HepG2 (cell line): ENCODE measurements around the gene MAP2K7. TPM values are rescaled to one million over a fixed set of nuclear protein-coding genes. Genes with fewer than 3 reads are reported as not detected.

Experiments used
- ADNP ChIP-seq: sonication (generic); formaldehyde crosslinking; IDR thresholded peaks from 2 replicates; pipeline ENCODE4 v1.4.0; 2020; ENCODE audit warnings: missing genetic modification reagents
- AGO1 ChIP-seq: fragments of 200-400 bp; formaldehyde crosslinking; IDR thresholded peaks from 2 replicates; pipeline ENCODE4 v1.6.1; 2017; ENCODE audit warnings: mild to moderate bottlenecking, low read depth, low read length, moderate library complexity; ENCODE audit not compliant: poor library complexity, severe bottlenecking
- GTF3A ChIP-seq: sonication (generic); formaldehyde crosslinking; conservative IDR thresholded peaks from 2 replicates; pipeline ENCODE4 v1.4.0; 2020; ENCODE audit warnings: mild to moderate bottlenecking, missing genetic modification reagents
- HMGA1 ChIP-seq: sonication (generic); formaldehyde crosslinking; conservative IDR thresholded peaks from 2 replicates; pipeline ENCODE4 v1.4.0; 2020; ENCODE audit warnings: missing genetic modification reagents
- HNF1A ChIP-seq, 2 experiments: sonication (generic) in 1 of 2; formaldehyde crosslinking in 1 of 2; IDR thresholded peaks; 2 replicates each; pipeline versions ENCODE4 v1.4.0 to v1.6.1; 2016 to 2020; ENCODE audit warnings: borderline replicate concordance in 1 of 2, low read depth in 1 of 2, mild to moderate bottlenecking in 1 of 2, missing genetic modification reagents in 1 of 2
- KDM2A ChIP-seq: sonication (generic); formaldehyde crosslinking; IDR thresholded peaks from 2 replicates; pipeline ENCODE4 v1.4.0; 2020; ENCODE audit warnings: low read depth, missing genetic modification reagents, borderline replicate concordance
- MYPOP ChIP-seq: sonication (generic); formaldehyde crosslinking; IDR thresholded peaks from 2 replicates; pipeline ENCODE4 v1.8.1; 2023; ENCODE audit warnings: mild to moderate bottlenecking, moderate library complexity, missing genetic modification reagents
- PRDM10 ChIP-seq: sonication (generic); formaldehyde crosslinking; IDR thresholded peaks from 2 replicates; pipeline ENCODE4 v1.4.0; 2020; ENCODE audit warnings: low read depth, missing genetic modification reagents
- TIGD3 ChIP-seq: sonication (generic); formaldehyde crosslinking; IDR thresholded peaks from 2 replicates; pipeline ENCODE4 v1.5.1; 2020; ENCODE audit warnings: mild to moderate bottlenecking, missing genetic modification reagents, borderline replicate concordance
- WIZ ChIP-seq: sonication (generic); formaldehyde crosslinking; IDR thresholded peaks from 2 replicates; pipeline ENCODE4 v1.5.1; 2020; ENCODE audit warnings: mild to moderate bottlenecking, missing genetic modification reagents
- ZBTB39 ChIP-seq: sonication (generic); formaldehyde crosslinking; IDR thresholded peaks from 2 replicates; pipeline ENCODE4 v1.5.0; 2020; ENCODE audit warnings: missing genetic modification reagents
- ZC3H13 ChIP-seq: sonication (generic); formaldehyde crosslinking; IDR thresholded peaks from 2 replicates; pipeline ENCODE4 v1.8.1; 2023; ENCODE audit warnings: mild to moderate bottlenecking, missing genetic modification reagents, moderate library complexity
- ZKSCAN8 ChIP-seq: IDR thresholded peaks from 2 replicates; pipeline ENCODE4 v1.6.1; 2016; ENCODE audit warnings: borderline replicate concordance, missing genetic modification reagents, missing compliant biosample characterization
- ZNF230 ChIP-seq: sonication (generic); formaldehyde crosslinking; IDR thresholded peaks from 2 replicates; pipeline ENCODE4 v1.4.0; 2020; ENCODE audit warnings: mild to moderate bottlenecking, missing genetic modification reagents
- ZNF816 ChIP-seq: sonication (generic); formaldehyde crosslinking; IDR thresholded peaks from 2 replicates; pipeline ENCODE4 v1.8.0; 2022; ENCODE audit warnings: missing genetic modification reagents, mild to moderate bottlenecking, borderline replicate concordance
- ZSCAN29 ChIP-seq: sonication (generic); formaldehyde crosslinking; conservative IDR thresholded peaks from 2 replicates; pipeline ENCODE4 v1.4.0; 2020; ENCODE audit warnings: mild to moderate bottlenecking, missing genetic modification reagents
- polyA plus RNA-seq, 8 experiments: library from polyadenylated mRNA; depleted of rRNA in 3 of 8; stranded (reverse) in 7 of 8; unstranded in 1 of 8; fragments of >200 nt; fragmentation: Illumina TruSeq in 4 of 8; extraction: Trizol in 4 of 8; gene quantifications; 2 replicates each; pipeline versions ENCODE4 v1.2.1 to v1.2.3, GENCODE V29; 2011 to 2016; ENCODE audit warnings: low read depth in 4 of 8, missing spikeins in 1 of 8, mixed read lengths in 1 of 8; ENCODE audit not compliant: insufficient read depth in 1 of 8
- total RNA-seq, 5 experiments: library from RNA; depleted of rRNA; stranded (reverse); fragments of >200 nt; fragmentation: Illumina TruSeq; extraction: Trizol; gene quantifications; 2 replicates each; pipeline ENCODE4 v1.2.3, GENCODE V29; 2016; ENCODE audit warnings: low read depth in 1 of 5

MAP2K7 gene
- total and polyA plus RNA-seq, 2 of the 13 experiments (the other 11 are each of a cell fraction or from before 2014, with no cell fraction given): 9.0 to 10.8 TPM

GRCh38 chr19:7874897-7875273, 28.8 kb upstream of the MAP2K7 start (continued):
- TF ChIP-seq PRDM10 (CRISPR knock-in tag): 0 out of 2 replicates have a peak, but pooled peaks have one; percentile 41
- TF ChIP-seq ZC3H13 (CRISPR knock-in tag): 0 out of 2 replicates have a peak, but pooled peaks have one; percentile 65
- no peak for TF ChIP-seq ZKSCAN8 (CRISPR knock-in tag)
- TF ChIP-seq MYPOP (CRISPR knock-in tag): no peak
- no peak for TF ChIP-seq ZNF230 (CRISPR knock-in tag)
- TF ChIP-seq ZNF816 (CRISPR knock-in tag): 0 out of 2 replicates have a peak, but pooled peaks have one; percentile 35
- no peak for TF ChIP-seq ZBTB39
- peak; percentile 68; the same call in 1 of the 2 replicates for TF ChIP-seq WIZ (CRISPR knock-in tag)
- no peak for TF ChIP-seq ZSCAN29
- TF ChIP-seq HNF1A (IDR thresholded peaks at IDR 0.05; ENCODE audit: low read depth): no peak
- TF ChIP-seq HNF1A (CRISPR knock-in tag; IDR thresholded peaks at IDR 0.05; ENCODE audit: borderline replicate concordance): no peak
- 0 out of 2 replicates have a peak, but pooled peaks have one; percentile 1 for TF ChIP-seq KDM2A (CRISPR knock-in tag)
- TF ChIP-seq HMGA1: no peak
- TF ChIP-seq TIGD3 (CRISPR knock-in tag): no peak
- TF ChIP-seq ADNP (CRISPR knock-in tag): no peak
- no peak for TF ChIP-seq GTF3A (CRISPR knock-in tag)
- TF ChIP-seq AGO1: no peak
